ENCODE results near the gene ATP5ME. TPM values are rescaled to one million over a fixed set of nuclear protein-coding genes. Genes with fewer than 3 reads are reported as not detected.
"Not testable (repeated sequence)": the region's sequence is repeated elsewhere in the genome, so short reads cannot be mapped to it uniquely, and the experiment has no call there.

Gene ATP5ME
- total RNA-seq, 1 experiment from 2014 or later = 330 TPM

DNA sequence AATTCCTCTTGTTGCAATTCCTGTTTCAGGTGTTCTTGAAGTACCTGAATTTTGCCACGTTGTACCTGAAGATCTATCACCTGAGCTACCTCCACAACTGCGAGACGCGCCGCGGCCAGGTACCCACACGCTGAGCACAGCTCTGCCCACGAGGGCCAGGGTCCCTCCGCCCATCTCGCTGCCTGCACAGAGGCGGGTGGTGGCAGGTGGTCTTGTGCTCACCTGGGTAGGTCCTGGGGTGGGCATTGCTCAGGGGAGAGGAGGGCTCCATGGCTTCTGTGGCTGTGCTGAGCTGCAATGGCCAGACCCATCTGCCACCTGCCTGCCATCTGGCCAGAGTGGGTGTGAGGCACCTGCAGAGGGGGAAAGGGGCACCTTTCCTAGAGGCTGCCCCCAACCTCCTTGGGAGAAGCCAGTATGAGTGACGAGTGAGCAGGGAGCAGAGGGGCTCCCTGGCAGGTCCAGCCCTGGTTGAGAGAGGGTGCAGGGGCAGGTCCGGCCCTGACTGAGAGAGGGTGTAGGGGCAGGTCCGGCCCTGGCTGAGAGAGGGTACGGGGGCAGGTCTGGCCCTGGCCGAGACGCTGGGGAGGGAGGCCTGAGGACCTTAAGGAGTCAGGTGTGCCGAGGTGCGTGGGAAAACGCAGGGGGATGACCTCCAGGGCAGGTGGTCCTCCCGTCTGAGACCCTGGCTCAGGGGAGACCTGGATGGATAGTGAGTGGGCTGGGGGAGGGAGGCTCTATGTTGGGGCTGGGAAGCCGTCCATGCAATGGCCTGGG lies 38.0 kb downstream of the ATP5ME start:
- Histone ChIP-seq H3K27me3 (ENCODE audit: insufficient read depth, low read length) (no peaks in the 10 kb centered on the region), H3K9me2 (ENCODE audit: insufficient read depth) (no peaks in the 10 kb centered on the region), H3K79me2 (ENCODE audit: insufficient read depth, low read length) (no peaks in the 10 kb centered on the region), H4K20me1 (ENCODE audit: insufficient read depth) (no peaks in the 10 kb centered on the region), H3K4me2 (ENCODE audit: low read length) (no peak overlapping the region), H3K27ac (ENCODE audit: low read depth, low read length) (no peak overlapping the region), H2AFZ (ENCODE audit: low read depth, low read length, poor library complexity, severe bottlenecking) (no peak overlapping the region), H3K4me3 (replicated peaks in 1 of 2; ENCODE audit: low read depth in 1 of 2, low read length in 2 of 2) (no peak overlapping the region), H3K36me3 (ENCODE audit: control insufficient read depth in 1 of 2, insufficient read depth in 2 of 2, low read length in 2 of 2) (no peaks in the 10 kb centered on the region), H3K9me3 (ENCODE audit: control insufficient read depth in 1 of 2, insufficient read depth in 1 of 2, low read depth in 1 of 2, low read length in 2 of 2) (no peaks in the 10 kb centered on the region; a peak in 1 of 4 replicates), H3K4me1 (ENCODE audit: control insufficient read depth in 1 of 2, insufficient read depth in 2 of 2, low read length in 2 of 2) (no peaks in the 10 kb centered on the region), H3K9ac (ENCODE audit: low read length) (no peak overlapping the region)
- no peak for DNase-seq (ENCODE audit: low read depth, low spot score)
- ChIA-PET RAD21 (ENCODE audit: low non-redundant PET in 1 of 2, low total read pairs in 2 of 2, uncharacterized antibody in 2 of 2, unreplicated experiment in 2 of 2) (no interaction called here), CTCF (no interaction called here), POLR2A (no interaction called here)
- TF ChIP-seq YY1 (IDR thresholded peaks at IDR 0.05; ENCODE audit: extremely low read depth, insufficient replicate concordance, low read depth, low read length) (no peak), EZH2 (IDR thresholded peaks at IDR 0.05) (no peak), JUND (IDR thresholded peaks at IDR 0.05) (no peak), MAX (IDR thresholded peaks at IDR 0.05) (no peak)
- ATAC-seq = no peak
- intact Hi-C loops (cut with micrococcal nuclease) = no loop called here
- no TSS peak for BruUV-seq (replicated peaks)

DNA sequence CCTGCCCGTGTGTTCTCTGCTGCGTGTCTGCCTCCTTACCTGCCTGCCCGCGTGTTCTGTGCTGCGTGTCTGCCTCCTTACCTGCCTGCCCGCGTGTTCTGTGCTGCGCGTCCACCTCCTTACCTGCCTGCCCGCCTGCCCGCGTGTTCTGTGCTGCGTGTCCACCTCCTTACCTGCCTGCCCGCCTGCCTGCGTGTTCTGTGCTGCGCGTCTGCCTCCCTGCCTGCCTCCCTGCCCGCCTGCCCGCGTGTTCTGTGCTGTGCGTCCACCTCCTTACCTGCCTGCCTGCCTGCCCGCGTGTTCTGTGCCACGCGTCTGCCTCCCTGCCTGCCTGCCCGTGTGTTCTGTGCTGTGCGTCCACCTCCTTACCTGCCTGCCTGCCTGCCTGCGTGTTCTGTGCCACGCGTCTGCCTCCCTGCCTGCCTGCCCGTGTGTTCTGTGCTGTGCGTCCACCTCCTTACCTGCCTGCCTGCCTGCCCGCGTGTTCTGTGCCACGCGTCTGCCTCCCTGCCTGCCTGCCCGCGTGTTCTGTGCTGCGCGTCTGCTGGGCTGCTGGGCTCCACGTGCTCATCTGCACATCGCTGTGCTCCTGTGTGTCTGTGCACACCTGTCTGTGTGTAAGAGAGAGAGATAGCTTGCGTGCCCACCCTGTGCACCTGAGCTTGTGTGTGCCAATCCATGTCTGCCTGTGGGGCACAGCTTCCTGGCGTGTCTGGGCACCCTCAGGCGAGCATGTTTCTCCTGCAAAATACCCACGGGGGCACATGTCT lies 38.8 kb downstream of the ATP5ME start:
- POLR2A ChIA-PET; H3K79me2 ChIP-seq (ENCODE audit: insufficient read depth, low read length); BruUV-seq (replicated peaks); H3K4me3 ChIP-seq (replicated peaks in 1 of 2; ENCODE audit: low read depth in 1 of 2, low read length in 2 of 2); H3K9ac ChIP-seq (ENCODE audit: low read length); H3K27ac ChIP-seq (ENCODE audit: low read depth, low read length); H3K4me2 ChIP-seq (ENCODE audit: low read length); H3K27me3 ChIP-seq (ENCODE audit: insufficient read depth, low read length); RAD21 ChIA-PET (ENCODE audit: low non-redundant PET in 1 of 2, low total read pairs in 2 of 2, uncharacterized antibody in 2 of 2, unreplicated experiment in 2 of 2); H3K36me3 ChIP-seq (ENCODE audit: control insufficient read depth in 1 of 2, insufficient read depth in 2 of 2, low read length in 2 of 2); ATAC-seq; CTCF ChIA-PET; H3K9me3 ChIP-seq (ENCODE audit: control insufficient read depth in 1 of 2, insufficient read depth in 1 of 2, low read depth in 1 of 2, low read length in 2 of 2); DNase-seq (ENCODE audit: low read depth, low spot score); H2AFZ ChIP-seq (ENCODE audit: low read depth, low read length, poor library complexity, severe bottlenecking); intact Hi-C loops (cut with micrococcal nuclease); H4K20me1 ChIP-seq (ENCODE audit: insufficient read depth); H3K4me1 ChIP-seq (ENCODE audit: control insufficient read depth in 1 of 2, insufficient read depth in 2 of 2, low read length in 2 of 2); H3K9me2 ChIP-seq (ENCODE audit: insufficient read depth): not testable (repeated sequence)
